ENCODE results near the gene ST8SIA4. TPM values are rescaled to one million over a fixed set of nuclear protein-coding genes. Genes with fewer than 3 reads are reported as not detected.

The ST8SIA4 gene
- total and polyA plus RNA-seq, 10 of the 15 experiments (the other 5 are each of a cell fraction or from before 2014, with no cell fraction given), result 4.4 to 30.9 (median 19.5) TPM

- TF ChIP-seq CUX1 (IDR thresholded peaks at IDR 0.05; ENCODE audit: insufficient replicate concordance, low read depth, low read length) (no peak), NR2F1 (conservative IDR thresholded peaks at IDR 0.05) (0 out of 2 replicates have a peak, but pooled peaks have one; percentile 10), TCF3 (IDR thresholded peaks at IDR 0.05; ENCODE audit: borderline replicate concordance, insufficient read depth, low read depth, low read length) (peak; percentile 45; the same call in 1 of the 2 replicates), SMAD5 (IDR thresholded peaks at IDR 0.05; ENCODE audit: low read depth) (peak; percentile 87), ZSCAN29 (IDR thresholded peaks at IDR 0.05) (no peak), CREM (IDR thresholded peaks at IDR 0.05; ENCODE audit: low read depth) (peak; percentile 57), EGR1 (IDR thresholded peaks at IDR 0.05; ENCODE audit: borderline replicate concordance in 1 of 2, low read depth in 2 of 2, low read length in 2 of 2) (peak in 1 of 2 experiments; percentile 95; a peak in 2 of 3 replicates), PML (IDR thresholded peaks at IDR 0.05; ENCODE audit: low read length) (peak; percentile 94), IRF5 (IDR thresholded peaks at IDR 0.05; ENCODE audit: borderline replicate concordance) (no peak), ASH2L (IDR thresholded peaks at IDR 0.05; ENCODE audit: borderline replicate concordance, low read depth) (no peak), EZH2 (IDR thresholded peaks at IDR 0.05; ENCODE audit: borderline replicate concordance, control insufficient read depth, low read depth, low read length) (no peak), BMI1 (IDR thresholded peaks at IDR 0.05; ENCODE audit: borderline replicate concordance) (no peak; the same call in 1 of the 2 replicates), IKZF1 (conservative IDR thresholded peaks at IDR 0.05) (peak; percentile 60), NFXL1 (IDR thresholded peaks at IDR 0.05; ENCODE audit: borderline replicate concordance) (no peak), POLR2AphosphoS5 (IDR thresholded peaks at IDR 0.05; ENCODE audit: low read length) (peak; percentile 97), ATF3 (IDR thresholded peaks at IDR 0.05; ENCODE audit: borderline replicate concordance, extremely low read depth, low read depth, low read length) (no peak), SUZ12 (IDR thresholded peaks at IDR 0.05; ENCODE audit: unreplicated experiment) (no peak), KDM1A (IDR thresholded peaks at IDR 0.05; ENCODE audit: borderline replicate concordance) (peak; percentile 66; the same call in 1 of the 2 replicates), NR2C1 (IDR thresholded peaks at IDR 0.05) (no peak), SKIL (IDR thresholded peaks at IDR 0.05; ENCODE audit: low read depth, poor library complexity, severe bottlenecking) (peak; percentile 53)
Measured at GRCh38 chr5:100903039-100903887, at the start of gene ST8SIA4 (continued).

Data from GM12878 (cell line).